HG02852 (cell line): Measurements from ENCODE around the gene LPCAT4.
"Not testable (repeated sequence)": the region's sequence is repeated elsewhere in the genome, so short reads cannot be mapped to it uniquely, and the experiment has no call there.

Experiments used
- ATAC-seq: cut with Tn5 transposase; IDR thresholded peaks from one replicate; pipeline ENCODE4 v1.9.1; 2021; ENCODE audit warnings: mild to moderate bottlenecking, moderate library complexity; ENCODE audit not compliant: unreplicated experiment

LPCAT4 gene

DNA sequence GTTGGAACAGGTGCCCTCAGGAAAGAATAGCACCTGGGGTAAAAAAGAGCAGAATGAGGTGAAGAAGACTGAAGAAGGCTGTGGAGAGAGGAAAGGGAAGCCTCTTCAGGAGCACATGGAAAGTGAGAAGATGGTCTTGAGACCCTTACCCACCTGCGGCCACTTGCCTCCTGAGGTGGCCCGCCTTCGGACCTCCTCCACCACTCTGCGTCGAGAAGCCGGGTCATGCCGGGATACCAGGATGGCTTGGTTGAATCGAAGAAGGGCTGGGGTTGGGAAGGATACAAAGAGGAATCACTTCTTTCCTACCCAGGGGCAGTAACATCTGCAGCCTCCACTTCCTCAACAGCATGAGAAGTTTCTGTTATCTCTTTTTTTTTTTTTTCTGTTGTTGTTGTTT is 3.0 kb downstream of the LPCAT4 start:
- ATAC-seq: no peak

DNA sequence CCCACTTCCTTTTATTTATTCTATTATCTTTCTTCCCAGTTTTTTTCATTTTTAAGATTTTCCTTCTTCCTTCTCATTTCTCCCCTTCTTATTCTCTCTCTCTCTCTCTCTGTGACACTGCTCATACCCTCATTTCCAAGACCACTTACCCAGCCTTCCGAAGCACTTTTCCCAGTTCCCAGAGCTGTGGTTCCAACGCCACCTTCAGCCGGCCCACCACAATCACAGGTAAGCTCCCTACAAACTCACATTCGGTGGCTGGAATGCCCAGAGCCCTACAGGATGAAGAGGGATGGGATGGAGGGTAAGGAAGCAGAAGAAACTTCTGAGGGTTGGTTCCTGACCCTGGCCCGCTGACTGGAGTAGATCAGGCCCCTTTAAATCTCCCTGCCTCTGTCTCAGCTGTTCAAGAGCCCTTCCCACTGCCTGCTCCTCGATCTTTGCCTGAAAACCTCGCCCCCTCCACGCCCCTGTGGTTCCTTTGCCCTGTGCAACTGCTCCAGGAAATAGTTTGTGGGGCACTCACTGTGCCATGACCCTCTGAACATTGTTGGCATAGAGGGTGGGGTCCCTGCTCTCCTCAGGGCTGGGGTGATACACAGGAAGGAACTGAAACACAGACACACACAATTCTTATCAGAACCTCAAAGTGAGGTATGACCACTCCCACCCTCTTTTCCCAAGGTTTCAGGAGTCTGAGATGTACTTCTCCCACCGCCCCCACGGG is 4.8 kb downstream of the LPCAT4 start:
- no peak for ATAC-seq

DNA sequence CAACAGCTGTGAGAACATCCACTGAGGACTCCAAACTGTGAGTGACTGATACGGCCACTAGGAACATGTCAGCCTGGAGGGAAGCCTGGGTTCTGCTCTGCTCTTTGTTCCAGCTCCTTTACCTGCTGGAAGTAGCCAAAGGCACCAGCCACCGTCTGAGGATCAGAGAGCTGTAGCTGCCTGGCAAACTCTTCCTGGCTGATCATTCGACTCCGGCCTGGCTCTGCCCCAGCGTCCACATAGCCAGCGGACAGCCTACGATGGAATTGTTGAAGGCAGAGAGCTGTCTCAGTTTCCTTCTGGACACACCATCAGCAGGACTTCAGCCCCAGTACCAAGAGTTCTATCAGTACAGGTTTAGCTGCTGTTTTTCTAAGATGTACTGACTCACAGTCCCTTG is 5.7 kb downstream of the LPCAT4 start:
- ATAC-seq: no peak

DNA sequence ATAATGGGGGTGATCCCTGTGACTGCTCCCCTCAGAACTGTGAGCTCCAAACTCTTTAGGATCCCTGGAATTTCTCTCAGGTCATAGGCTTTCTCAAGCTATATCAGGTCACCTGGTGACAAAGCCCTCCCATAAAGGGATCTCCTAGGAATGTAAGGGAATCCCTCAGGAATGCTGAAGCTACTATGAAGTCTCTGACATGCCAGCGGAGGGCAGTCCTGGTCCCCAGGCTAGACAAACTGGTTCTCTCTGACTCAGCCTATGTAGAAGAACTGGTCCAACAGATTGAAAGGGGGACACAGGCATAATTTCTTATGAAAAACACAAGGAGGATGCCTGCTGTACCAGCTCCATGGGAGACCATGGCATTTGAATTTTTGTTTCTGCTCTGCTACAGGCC is 6.7 kb downstream of the LPCAT4 start:
- ATAC-seq: no peak

DNA sequence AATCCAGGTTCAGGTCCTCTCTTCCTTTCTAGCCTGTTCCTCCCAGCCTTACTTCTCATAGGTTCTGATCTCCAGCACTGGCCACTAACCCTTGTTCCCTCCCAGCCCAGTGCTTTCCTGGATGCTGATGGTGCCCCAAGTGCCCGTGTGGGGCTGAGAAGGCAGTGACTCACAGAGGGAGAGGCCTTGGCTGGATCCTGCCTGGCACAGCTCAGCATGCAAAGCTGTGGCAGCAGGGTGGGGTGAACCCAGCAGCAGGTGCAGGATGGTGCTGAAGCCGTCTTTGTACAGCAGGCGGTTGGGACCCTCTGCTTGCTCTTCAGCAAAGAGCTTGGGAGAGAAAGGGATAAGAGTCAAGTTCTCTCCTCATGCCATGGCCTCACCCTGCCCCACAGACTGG is 7.6 kb downstream of the LPCAT4 start:
- no peak for ATAC-seq

- no peak for ATAC-seq
Observed at GRCh38 chr15:34358948-34359347, 8.0 kb downstream of the LPCAT4 start.

- ATAC-seq: no peak
Observed at GRCh38 chr15:34358367-34358766, 8.6 kb downstream of the LPCAT4 start.

GRCh38 chr15:34357653-34358052 is 9.3 kb downstream of the LPCAT4 start:
- no peak for ATAC-seq

DNA sequence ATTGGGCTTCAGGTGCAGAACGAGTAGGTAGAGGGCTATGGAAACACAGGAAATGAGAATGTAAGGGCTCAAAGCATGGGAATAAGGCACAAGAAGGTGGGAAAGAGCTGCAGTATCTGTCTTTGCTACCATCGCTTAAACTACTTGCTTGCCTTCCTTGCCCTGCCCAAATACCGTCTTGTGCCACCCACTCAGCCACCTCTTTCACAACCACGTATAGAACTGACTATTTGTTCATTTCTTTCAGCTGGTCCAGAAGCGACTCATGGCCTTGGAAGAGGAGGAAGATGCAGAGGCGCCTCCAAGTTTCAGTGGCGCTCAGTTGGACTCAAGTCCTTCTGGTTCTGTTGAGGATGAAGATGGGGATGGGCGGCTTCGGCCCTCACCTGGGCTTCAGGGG is 11.8 kb downstream of the LPCAT4 start:
- ATAC-seq: no peak

GRCh38 chr15:34354286-34354685 is 12.7 kb downstream of the LPCAT4 start:
- ATAC-seq: no peak

- ATAC-seq: no peak
Observed at GRCh38 chr15:34353627-34354026, 13.4 kb downstream of the LPCAT4 start.

GRCh38 chr15:34352996-34353395 is 14.0 kb downstream of the LPCAT4 start:
- ATAC-seq: not testable (repeated sequence)

DNA sequence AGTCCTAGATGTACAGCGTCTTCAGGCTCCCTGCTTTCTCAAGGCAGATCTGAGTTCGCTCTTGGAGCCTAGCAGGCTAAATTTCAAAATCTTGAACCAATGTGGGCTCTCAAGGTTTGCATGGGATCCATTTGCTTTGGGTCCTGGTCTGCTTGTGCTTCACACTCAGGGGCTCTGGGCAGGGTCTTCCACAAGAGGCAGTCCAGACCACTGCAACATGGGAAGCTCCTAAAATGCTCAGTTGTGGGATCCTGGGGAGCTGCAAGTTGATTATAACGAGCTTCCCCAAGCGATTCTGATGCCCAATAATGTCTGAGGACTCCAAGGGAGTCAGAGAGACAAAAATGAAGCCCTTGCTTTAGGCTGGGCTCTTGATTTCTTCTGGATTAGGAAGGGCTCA is 17.2 kb downstream of the LPCAT4 start:
- ATAC-seq: no peak

GRCh38 chr15:34348735-34349300 is 18.2 kb downstream of the LPCAT4 start:
- no peak for ATAC-seq

DNA sequence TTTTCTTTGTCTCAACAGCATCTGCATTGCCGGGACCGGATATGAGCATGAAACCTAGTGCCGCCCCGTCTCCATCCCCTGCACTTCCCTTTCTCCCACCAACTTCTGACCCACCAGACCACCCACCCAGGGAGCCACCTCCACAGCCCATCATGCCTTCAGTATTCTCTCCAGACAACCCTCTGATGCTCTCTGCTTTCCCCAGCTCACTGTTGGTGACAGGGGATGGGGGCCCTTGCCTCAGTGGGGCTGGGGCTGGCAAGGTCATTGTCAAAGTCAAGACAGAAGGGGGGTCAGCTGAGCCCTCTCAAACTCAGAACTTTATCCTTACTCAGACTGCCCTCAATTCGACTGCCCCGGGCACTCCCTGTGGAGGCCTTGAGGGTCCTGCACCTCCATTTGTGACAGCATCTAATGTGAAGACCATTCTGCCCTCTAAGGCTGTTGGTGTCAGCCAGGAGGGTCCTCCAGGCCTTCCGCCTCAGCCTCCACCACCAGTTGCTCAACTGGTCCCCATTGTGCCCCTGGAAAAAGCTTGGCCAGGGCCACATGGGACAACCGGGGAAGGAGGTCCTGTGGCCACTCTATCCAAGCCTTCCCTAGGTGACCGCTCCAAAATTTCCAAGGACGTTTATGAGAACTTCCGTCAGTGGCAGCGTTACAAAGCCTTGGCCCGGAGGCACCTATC is 18.9 kb downstream of the LPCAT4 start:
- no peak for ATAC-seq

- ATAC-seq: peak; percentile 92
Observed at GRCh38 chr15:34342737-34343575, 24.0 kb downstream of the LPCAT4 start, which contains the start of the genes NOP10 and NUTM1. NOP10 (minus strand) TSS chr15:34343136; CDS start chr15:34343073, 63 bp downstream. NUTM1 (plus strand) TSS chr15:34343315; CDS start chr15:34343697, 382 bp downstream.

GRCh38 chr15:34342213-34342736 is 24.7 kb downstream of the LPCAT4 start:
- not testable (repeated sequence) for ATAC-seq

DNA sequence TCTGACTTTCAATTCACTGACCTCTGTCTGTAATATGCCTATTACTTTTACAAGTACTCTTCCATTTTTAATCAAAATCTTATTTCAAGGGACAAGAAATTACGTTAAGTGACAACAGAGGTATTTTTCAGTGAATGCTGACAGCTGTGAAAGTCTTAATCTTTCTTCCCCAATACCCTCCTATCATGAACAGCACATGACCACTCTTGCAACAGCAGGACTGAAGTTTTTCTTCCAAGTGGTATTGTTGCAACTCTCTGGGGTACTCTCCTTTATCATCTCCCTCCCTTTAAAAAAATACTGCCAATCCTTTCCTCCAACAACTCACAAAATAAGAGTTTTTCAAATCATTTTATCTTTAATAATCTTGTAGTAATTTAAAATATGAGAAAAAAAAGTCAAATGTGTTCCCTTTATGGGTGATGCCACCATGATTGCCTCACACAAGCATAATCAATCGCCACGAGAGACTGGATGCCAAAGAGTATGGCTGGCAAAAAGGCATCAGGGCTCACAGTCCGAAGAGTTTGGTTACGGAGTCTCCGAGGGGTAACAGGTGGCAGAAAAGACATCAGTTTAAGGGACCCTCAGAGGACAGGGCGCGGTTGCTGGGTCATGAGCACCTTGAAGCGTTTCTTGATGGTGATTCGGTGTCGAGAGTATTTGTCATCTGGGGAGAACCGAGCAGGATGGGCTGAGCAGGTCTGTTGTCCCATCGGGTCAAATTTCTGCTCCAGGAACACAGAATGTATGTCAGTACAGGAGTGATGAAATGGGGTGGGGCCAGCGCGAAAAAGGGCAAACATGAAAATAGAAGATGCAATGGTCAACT is 25.4 kb downstream of the LPCAT4 start:
- no peak for ATAC-seq

DNA sequence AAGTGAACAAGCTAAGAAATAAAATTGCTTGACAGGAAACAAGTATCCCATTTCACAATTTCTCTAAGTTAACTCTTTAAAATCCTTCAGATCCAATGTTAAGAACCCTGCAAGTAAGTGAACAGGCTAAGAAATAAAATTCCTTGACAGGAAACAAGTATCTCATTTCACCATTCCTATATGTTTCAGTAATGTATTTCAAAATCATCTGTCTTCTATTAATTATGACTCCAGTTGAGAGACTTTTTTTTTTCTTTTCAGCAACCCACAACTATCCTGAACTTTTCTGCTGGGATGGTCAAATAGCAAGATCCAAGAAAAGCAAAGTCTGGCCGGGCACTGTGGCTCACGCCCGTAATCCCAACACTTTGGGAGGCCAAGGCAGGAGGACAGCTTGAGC is 27.1 kb downstream of the LPCAT4 start:
- ATAC-seq: no peak

DNA sequence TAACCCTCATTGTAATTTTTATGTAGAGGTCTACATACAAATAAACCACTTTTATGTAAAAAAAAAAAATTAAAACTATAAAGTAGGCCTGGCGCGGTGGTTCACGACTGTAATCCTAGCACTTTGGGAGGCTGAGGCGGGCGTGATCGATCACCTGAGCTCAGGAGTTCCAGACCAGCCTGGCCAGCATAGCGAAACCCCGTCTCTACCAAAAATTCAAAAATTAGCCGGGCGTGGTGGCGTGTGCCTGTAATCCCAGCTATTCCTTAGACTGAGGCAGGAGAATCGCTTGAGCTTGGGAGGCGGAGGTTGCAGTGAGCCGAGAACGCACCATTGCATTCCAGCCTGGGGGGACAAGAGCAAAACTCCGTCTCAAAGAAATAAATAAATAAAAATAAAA is 28.6 kb downstream of the LPCAT4 start:
- no peak for ATAC-seq
